Panc1 (cell line): ENCODE measurements around the gene G0S2.

Source experiments
- CTCF ChIP-seq: fragments of 450-650 bp; IDR thresholded peaks from 2 replicates; pipeline ENCODE4 v1.5.1; 2017; ENCODE audit warnings: mild to moderate bottlenecking
- POLR2AphosphoS5 ChIP-seq: IDR thresholded peaks from 2 replicates; pipeline ENCODE4 v1.6.1; 2012; ENCODE audit warnings: mild to moderate bottlenecking, low read depth, low read length, moderate library complexity
- REST ChIP-seq, 2 experiments: IDR thresholded peaks; 2 replicates each; pipeline ENCODE4 v1.6.1; 2011 to 2012; ENCODE audit warnings: low read depth in 2 of 2, control low read depth in 1 of 2, low read length in 1 of 2, mild to moderate bottlenecking in 1 of 2, moderate library complexity in 1 of 2; ENCODE audit not compliant: insufficient read depth in 1 of 2
- SIN3A ChIP-seq: IDR thresholded peaks from 2 replicates; pipeline ENCODE4 v1.6.1; 2012; ENCODE audit warnings: low read depth, mild to moderate bottlenecking, low read length, moderate library complexity, borderline replicate concordance; ENCODE audit not compliant: insufficient read depth
- TCF7L2 ChIP-seq: IDR thresholded peaks from 2 replicates; pipeline ENCODE4 v1.6.1; 2011; ENCODE audit warnings: mild to moderate bottlenecking, low read depth, low read length, inconsistent platforms

- TF ChIP-seq CTCF (no peak), POLR2AphosphoS5 (no peak), SIN3A (no peak), REST (IDR thresholded peaks at IDR 0.05; ENCODE audit: insufficient read depth in 1 of 2, low read depth in 2 of 2, low read length in 1 of 2) (no peak), TCF7L2 (no peak)
Measured at GRCh38 chr1:209667708-209668107, 7.5 kb upstream of the G0S2 start.
